GM21737 (cell line): ENCODE measurements around the gene CELA2B.
"Not testable (repeated sequence)": the region's sequence is repeated elsewhere in the genome, so short reads cannot be mapped to it uniquely, and the experiment has no call there.

ENCODE experiments used
- ATAC-seq: cut with Tn5 transposase; IDR thresholded peaks from one replicate; pipeline ENCODE4 v1.9.1; 2021; ENCODE audit warnings: mild to moderate bottlenecking, moderate library complexity; ENCODE audit not compliant: unreplicated experiment

The CELA2B gene

GRCh38 chr1:15444468-15445389 lies 31.2 kb upstream of the CELA2B start:
- ATAC-seq = no peak

GRCh38 chr1:15445390-15446122 lies 30.3 kb upstream of the CELA2B start:
- ATAC-seq = no peak

GRCh38 chr1:15446212-15446611 lies 29.7 kb upstream of the CELA2B start:
- ATAC-seq = no peak

GRCh38 chr1:15448877-15449462 lies 26.9 kb upstream of the CELA2B start:
- no peak for ATAC-seq

- ATAC-seq = no peak
Measured at GRCh38 chr1:15449567-15449966, 26.3 kb upstream of the CELA2B start.

- no peak for ATAC-seq
Measured at GRCh38 chr1:15451014-15451722, 24.7 kb upstream of the CELA2B start.

GRCh38 chr1:15452216-15452615 lies 23.7 kb upstream of the CELA2B start:
- no peak for ATAC-seq

- no peak for ATAC-seq
Measured at GRCh38 chr1:15452866-15453571, 22.9 kb upstream of the CELA2B start.

GRCh38 chr1:15453734-15454133 lies 22.2 kb upstream of the CELA2B start:
- no peak for ATAC-seq

GRCh38 chr1:15454256-15454655 lies 21.6 kb upstream of the CELA2B start:
- ATAC-seq = no peak

GRCh38 chr1:15455522-15455921 lies 20.4 kb upstream of the CELA2B start:
- no peak for ATAC-seq

- no peak for ATAC-seq
Measured at GRCh38 chr1:15456313-15456954, 19.5 kb upstream of the CELA2B start, which contains the start of gene CELA2A. TSS of gene CELA2A (plus strand) at chr1:15456732. CDS start at chr1:15456754, 22 bp downstream.

- ATAC-seq = no peak
Measured at GRCh38 chr1:15457585-15457984, 18.3 kb upstream of the CELA2B start.

- not testable (repeated sequence) for ATAC-seq
Measured at GRCh38 chr1:15458388-15458787, 17.5 kb upstream of the CELA2B start.

- no peak for ATAC-seq
Measured at GRCh38 chr1:15459771-15460707, 15.9 kb upstream of the CELA2B start.

- ATAC-seq = no peak
Measured at GRCh38 chr1:15460708-15461095, 15.2 kb upstream of the CELA2B start.

GRCh38 chr1:15463064-15463800 lies 12.7 kb upstream of the CELA2B start:
- not testable (repeated sequence) for ATAC-seq

- not testable (repeated sequence) for ATAC-seq
Measured at GRCh38 chr1:15463926-15464322, 12.0 kb upstream of the CELA2B start.
